ENCODE results near the gene THTPA.

Gene THTPA

GRCh38 chr14:23517650-23518326 is 38.3 kb upstream of the THTPA start:
- H3K79me1 ChIP-seq (ENCODE audit: low read length) = no peaks in the 10 kb centered on the region
- H3K79me2 ChIP-seq (ENCODE audit: control insufficient read depth, insufficient read depth, low read length) = no peaks in the 10 kb centered on the region
- no peaks in the 10 kb centered on the region for H3K27me3 ChIP-seq (ENCODE audit: insufficient read depth, low read length, poor library complexity)
- no peak overlapping the region for H2AK5ac ChIP-seq (ENCODE audit: low read length)
- H3K4me1 ChIP-seq (ENCODE audit: control insufficient read depth, low read depth, low read length) = peaks cover 7% of the 10 kb centered on the region
- no peak overlapping the region for H2BK15ac ChIP-seq (replicated peaks; ENCODE audit: low read depth)
- H3K56ac ChIP-seq (ENCODE audit: low read length) = no peak overlapping the region
- no peak overlapping the region for H3K18ac ChIP-seq (ENCODE audit: low read length)
- no peak overlapping the region for H3K4ac ChIP-seq (ENCODE audit: low read depth, low read length)
- H3K9ac ChIP-seq (ENCODE audit: low read length) = no peak overlapping the region
- H3K27ac ChIP-seq (ENCODE audit: low read depth, low read length) = no peak overlapping the region
- H3K4me2 ChIP-seq (ENCODE audit: low read length) = no peak overlapping the region
- H2BK5ac ChIP-seq (ENCODE audit: low read length) = no peak overlapping the region
- H2BK120ac ChIP-seq (ENCODE audit: low read depth, low read length) = no peak overlapping the region
- no peak for DNase-seq
- H4K8ac ChIP-seq (ENCODE audit: low read depth, low read length) = no peak overlapping the region
- H4K5ac ChIP-seq (ENCODE audit: low read length) = no peak overlapping the region
- H3K23ac ChIP-seq (ENCODE audit: low read length) = no peak overlapping the region
- H3K4me3 ChIP-seq (ENCODE audit: low read length) = no peak overlapping the region
- H3K36me3 ChIP-seq (ENCODE audit: control insufficient read depth, insufficient read depth, low read length) = peaks cover 2% of the 10 kb centered on the region
- no CpG with 5 or more reads among the region's 6 CpGs for WGBS (ENCODE audit: extremely low coverage, insufficient coverage, low lambda C conversion rate)

GRCh38 chr14:23518709-23519108 is 37.4 kb upstream of the THTPA start:
- Histone ChIP-seq H3K79me1 (ENCODE audit: low read length) (no peaks in the 10 kb centered on the region), H3K27ac (ENCODE audit: low read depth, low read length) (no peak overlapping the region), H2BK5ac (ENCODE audit: low read length) (no peak overlapping the region), H2BK15ac (replicated peaks; ENCODE audit: low read depth) (no peak overlapping the region), H3K36me3 (ENCODE audit: control insufficient read depth, insufficient read depth, low read length) (peaks cover 2% of the 10 kb centered on the region), H3K4me2 (ENCODE audit: low read length) (no peak overlapping the region), H3K23ac (ENCODE audit: low read length) (no peak overlapping the region), H4K8ac (ENCODE audit: low read depth, low read length) (no peak overlapping the region), H4K5ac (ENCODE audit: low read length) (no peak overlapping the region), H3K56ac (ENCODE audit: low read length) (no peak overlapping the region), H3K9ac (ENCODE audit: low read length) (no peak overlapping the region), H2BK120ac (ENCODE audit: low read depth, low read length) (no peak overlapping the region), H3K27me3 (ENCODE audit: insufficient read depth, low read length, poor library complexity) (no peaks in the 10 kb centered on the region), H2AK5ac (ENCODE audit: low read length) (no peak overlapping the region), H3K4me1 (ENCODE audit: control insufficient read depth, low read depth, low read length) (peaks cover 7% of the 10 kb centered on the region), H3K79me2 (ENCODE audit: control insufficient read depth, insufficient read depth, low read length) (no peaks in the 10 kb centered on the region), H3K18ac (ENCODE audit: low read length) (no peak overlapping the region), H3K4me3 (ENCODE audit: low read length) (no peak overlapping the region), H3K4ac (ENCODE audit: low read depth, low read length) (no peak overlapping the region)
- WGBS (ENCODE audit: extremely low coverage, insufficient coverage, low lambda C conversion rate) = no CpG with 5 or more reads among the region's 4 CpGs
- DNase-seq = peak; percentile 66

GRCh38 chr14:23520899-23521533 is 35.1 kb upstream of the THTPA start:
- WGBS (ENCODE audit: extremely low coverage, insufficient coverage, low lambda C conversion rate) = no CpG with 5 or more reads among the region's 14 CpGs

GRCh38 chr14:23521785-23522640 is 34.1 kb upstream of the THTPA start:
- Histone ChIP-seq H3K79me1 (ENCODE audit: low read length) (no peaks in the 10 kb centered on the region), H3K4me2 (ENCODE audit: low read length) (no peak overlapping the region), H2BK120ac (ENCODE audit: low read depth, low read length) (no peak overlapping the region), H3K79me2 (ENCODE audit: control insufficient read depth, insufficient read depth, low read length) (no peaks in the 10 kb centered on the region), H3K9ac (ENCODE audit: low read length) (no peak overlapping the region), H3K4me3 (ENCODE audit: low read length) (no peak overlapping the region), H2AK5ac (ENCODE audit: low read length) (no peak overlapping the region), H2BK5ac (ENCODE audit: low read length) (no peak overlapping the region), H2BK15ac (replicated peaks; ENCODE audit: low read depth) (no peak overlapping the region), H3K4ac (ENCODE audit: low read depth, low read length) (no peak overlapping the region), H3K27ac (ENCODE audit: low read depth, low read length) (no peak overlapping the region), H4K5ac (ENCODE audit: low read length) (no peak overlapping the region), H3K56ac (ENCODE audit: low read length) (no peak overlapping the region), H3K18ac (ENCODE audit: low read length) (no peak overlapping the region), H3K23ac (ENCODE audit: low read length) (no peak overlapping the region), H3K27me3 (ENCODE audit: insufficient read depth, low read length, poor library complexity) (no peaks in the 10 kb centered on the region), H3K36me3 (ENCODE audit: control insufficient read depth, insufficient read depth, low read length) (peaks cover 2% of the 10 kb centered on the region), H4K8ac (ENCODE audit: low read depth, low read length) (no peak overlapping the region), H3K4me1 (ENCODE audit: control insufficient read depth, low read depth, low read length) (peaks cover 7% of the 10 kb centered on the region)
- no CpG with 5 or more reads among the region's 20 CpGs for WGBS (ENCODE audit: extremely low coverage, insufficient coverage, low lambda C conversion rate)
- no peak for DNase-seq

More at GRCh38 chr14:23520899-23521533, 35.1 kb upstream of the THTPA start:
- Histone ChIP-seq H3K36me3 (ENCODE audit: control insufficient read depth, insufficient read depth, low read length) (peaks cover 2% of the 10 kb centered on the region), H4K5ac (ENCODE audit: low read length) (no peak overlapping the region), H3K79me2 (ENCODE audit: control insufficient read depth, insufficient read depth, low read length) (no peaks in the 10 kb centered on the region), H3K23ac (ENCODE audit: low read length) (no peak overlapping the region), H3K27ac (ENCODE audit: low read depth, low read length) (no peak overlapping the region), H3K18ac (ENCODE audit: low read length) (no peak overlapping the region), H3K9ac (ENCODE audit: low read length) (no peak overlapping the region), H2BK15ac (replicated peaks; ENCODE audit: low read depth) (no peak overlapping the region), H2BK5ac (ENCODE audit: low read length) (no peak overlapping the region), H3K4ac (ENCODE audit: low read depth, low read length) (no peak overlapping the region), H3K4me1 (ENCODE audit: control insufficient read depth, low read depth, low read length) (peaks cover 7% of the 10 kb centered on the region), H3K4me3 (ENCODE audit: low read length) (no peak overlapping the region), H2AK5ac (ENCODE audit: low read length) (no peak overlapping the region), H3K4me2 (ENCODE audit: low read length) (no peak overlapping the region), H3K27me3 (ENCODE audit: insufficient read depth, low read length, poor library complexity) (no peaks in the 10 kb centered on the region), H4K8ac (ENCODE audit: low read depth, low read length) (no peak overlapping the region), H3K56ac (ENCODE audit: low read length) (no peak overlapping the region), H2BK120ac (ENCODE audit: low read depth, low read length) (no peak overlapping the region), H3K79me1 (ENCODE audit: low read length) (no peaks in the 10 kb centered on the region)
- no peak for DNase-seq

GRCh38 chr14:23522643-23523198 is 33.4 kb upstream of the THTPA start:
- Histone ChIP-seq H3K79me2 (ENCODE audit: control insufficient read depth, insufficient read depth, low read length) (no peaks in the 10 kb centered on the region), H3K4me2 (ENCODE audit: low read length) (no peak overlapping the region)

More at GRCh38 chr14:23522643-23523198, 33.4 kb upstream of the THTPA start:
- no peak overlapping the region for H4K8ac ChIP-seq (ENCODE audit: low read depth, low read length)
- H2BK120ac ChIP-seq (ENCODE audit: low read depth, low read length) = no peak overlapping the region
- no peak overlapping the region for H3K56ac ChIP-seq (ENCODE audit: low read length)
- DNase-seq = no peak
- no peak overlapping the region for H2AK5ac ChIP-seq (ENCODE audit: low read length)
- H3K36me3 ChIP-seq (ENCODE audit: control insufficient read depth, insufficient read depth, low read length) = peaks cover 2% of the 10 kb centered on the region
- H3K9ac ChIP-seq (ENCODE audit: low read length) = no peak overlapping the region
- no peak overlapping the region for H3K18ac ChIP-seq (ENCODE audit: low read length)
- H3K79me1 ChIP-seq (ENCODE audit: low read length) = no peaks in the 10 kb centered on the region
- no peak overlapping the region for H3K27ac ChIP-seq (ENCODE audit: low read depth, low read length)
- peaks cover 7% of the 10 kb centered on the region for H3K4me1 ChIP-seq (ENCODE audit: control insufficient read depth, low read depth, low read length)
- no peak overlapping the region for H2BK5ac ChIP-seq (ENCODE audit: low read length)
- no peak overlapping the region for H4K5ac ChIP-seq (ENCODE audit: low read length)
- no peaks in the 10 kb centered on the region for H3K27me3 ChIP-seq (ENCODE audit: insufficient read depth, low read length, poor library complexity)
- WGBS (ENCODE audit: extremely low coverage, insufficient coverage, low lambda C conversion rate) = no CpG with 5 or more reads among the region's 9 CpGs
- no peak overlapping the region for H2BK15ac ChIP-seq (replicated peaks; ENCODE audit: low read depth)
- H3K4ac ChIP-seq (ENCODE audit: low read depth, low read length) = no peak overlapping the region
- no peak overlapping the region for H3K23ac ChIP-seq (ENCODE audit: low read length)
- H3K4me3 ChIP-seq (ENCODE audit: low read length) = no peak overlapping the region
